ENCODE results near the gene GPHN. TPM values are rescaled to one million over a fixed set of nuclear protein-coding genes. Genes with fewer than 3 reads are reported as not detected.
A peak's percentile ranks its signal among the peaks of the same experiment; 100 is the strongest.
"Not testable (repeated sequence)": the region's sequence is repeated elsewhere in the genome, so short reads cannot be mapped to it uniquely, and the experiment has no call there.

The GPHN gene
- total RNA-seq, 6 experiments from 2014 or later, result 21.2 to 81.7 (median 40.2) TPM

DNA sequence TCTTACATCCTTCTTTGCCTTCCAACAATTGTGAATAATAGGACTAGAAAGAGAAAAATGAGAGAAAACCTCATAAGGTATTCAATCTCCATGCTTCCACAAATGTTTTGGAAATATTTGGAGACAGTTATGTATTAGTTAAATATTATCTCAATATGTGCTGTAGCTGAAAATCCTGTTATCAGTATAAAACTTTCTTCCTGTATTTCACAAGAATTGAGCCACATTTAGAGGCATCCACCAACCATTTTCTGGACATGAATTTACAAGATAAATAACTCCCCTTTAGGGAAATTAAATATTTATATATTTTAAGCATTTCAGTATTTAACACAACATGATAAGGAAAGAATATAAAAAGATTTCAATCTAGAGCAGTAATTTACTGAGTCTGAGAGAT is 200.3 kb downstream of the GPHN start:
- Histone ChIP-seq H3K36me3 (no peaks in the 10 kb centered on the region), H3K9me3 (no peaks in the 10 kb centered on the region), H3K4me1 (peaks cover 0 to 7% (median 0%) of the 10 kb centered on the region in 4 donors), H3K4me3 (no peak overlapping the region), H3K27ac (no peak overlapping the region), H3K27me3 (no peaks in the 10 kb centered on the region)
- DNase-seq (no peak), ATAC-seq (peak in 3 of 4 donors; percentile 34 to 57 (median 50))
- intact Hi-C loops (cut with DNase I), result no loop called here
- TF ChIP-seq POLR2A (IDR thresholded peaks at IDR 0.05), result no peak
- TF ChIP-seq, protein P1, sequence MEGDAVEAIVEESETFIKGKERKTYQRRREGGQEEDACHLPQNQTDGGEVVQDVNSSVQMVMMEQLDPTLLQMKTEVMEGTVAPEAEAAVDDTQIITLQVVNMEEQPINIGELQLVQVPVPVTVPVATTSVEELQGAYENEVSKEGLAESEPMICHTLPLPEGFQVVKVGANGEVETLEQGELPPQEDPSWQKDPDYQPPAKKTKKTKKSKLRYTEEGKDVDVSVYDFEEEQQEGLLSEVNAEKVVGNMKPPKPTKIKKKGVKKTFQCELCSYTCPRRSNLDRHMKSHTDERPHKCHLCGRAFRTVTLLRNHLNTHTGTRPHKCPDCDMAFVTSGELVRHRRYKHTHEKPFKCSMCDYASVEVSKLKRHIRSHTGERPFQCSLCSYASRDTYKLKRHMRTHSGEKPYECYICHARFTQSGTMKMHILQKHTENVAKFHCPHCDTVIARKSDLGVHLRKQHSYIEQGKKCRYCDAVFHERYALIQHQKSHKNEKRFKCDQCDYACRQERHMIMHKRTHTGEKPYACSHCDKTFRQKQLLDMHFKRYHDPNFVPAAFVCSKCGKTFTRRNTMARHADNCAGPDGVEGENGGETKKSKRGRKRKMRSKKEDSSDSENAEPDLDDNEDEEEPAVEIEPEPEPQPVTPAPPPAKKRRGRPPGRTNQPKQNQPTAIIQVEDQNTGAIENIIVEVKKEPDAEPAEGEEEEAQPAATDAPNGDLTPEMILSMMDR (IDR thresholded peaks at IDR 0.05), result no peak

DNA sequence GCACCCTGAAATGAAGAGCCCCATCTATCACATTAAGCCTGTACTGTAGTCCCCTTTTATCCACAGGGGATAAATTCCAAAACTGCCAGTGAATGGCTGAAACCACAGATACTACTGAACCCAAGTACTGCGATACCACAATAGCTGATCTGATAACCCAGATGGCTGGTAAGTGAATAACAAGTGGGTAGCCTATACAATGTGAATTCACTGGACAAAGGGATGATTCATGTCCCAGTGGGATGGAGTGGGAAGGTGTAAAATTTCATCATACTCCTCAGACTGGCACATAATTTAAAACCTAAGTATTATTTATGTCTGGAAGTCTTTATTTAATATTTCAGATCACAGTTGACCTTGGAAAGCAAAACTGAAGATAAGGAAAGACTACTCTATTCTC is 201.3 kb downstream of the GPHN start:
- no peak for ATAC-seq
- no peak for TF ChIP-seq POLR2A (IDR thresholded peaks at IDR 0.05)
- TF ChIP-seq, protein P1 (IDR thresholded peaks at IDR 0.05), result no peak
- Histone ChIP-seq H3K36me3 (no peaks in the 10 kb centered on the region), H3K4me3 (no peak overlapping the region), H3K27ac (no peak overlapping the region), H3K9me3 (no peaks in the 10 kb centered on the region), H3K27me3 (no peaks in the 10 kb centered on the region), H3K4me1 (peaks cover 0 to 7% (median 0%) of the 10 kb centered on the region in 4 donors)
- WGBS (ENCODE audit: insufficient coverage, low coverage, low lambda C conversion rate, missing lambda C conversion rate), result no CpG with 5 or more reads among the region's 1 CpG
- intact Hi-C loops (cut with DNase I), result no loop called here
- DNase-seq, result no peak

DNA sequence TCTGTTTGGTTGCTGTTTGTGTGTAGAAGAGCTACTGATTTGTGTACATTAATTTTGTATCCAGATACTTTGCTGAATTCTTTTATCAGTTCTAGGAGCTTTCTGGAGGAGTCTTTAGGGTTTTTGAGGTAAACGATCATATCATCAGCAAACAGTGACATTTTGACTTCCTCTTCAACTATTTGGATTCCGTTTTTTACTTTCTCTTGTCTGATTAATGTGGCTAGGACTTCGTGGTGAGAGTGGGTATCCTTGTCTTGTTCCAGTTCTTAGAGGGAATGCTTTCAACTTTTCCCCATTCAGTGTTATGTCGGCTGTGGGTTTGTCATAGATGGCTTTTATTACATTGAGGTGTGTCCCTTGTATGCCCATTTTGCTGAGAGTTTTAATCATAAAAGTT is 206.3 kb downstream of the GPHN start:
- H3K4me3 ChIP-seq; H3K27ac ChIP-seq; intact Hi-C loops (cut with DNase I); ATAC-seq; H3K4me1 ChIP-seq; H3K36me3 ChIP-seq; H3K27me3 ChIP-seq; H3K9me3 ChIP-seq; DNase-seq: not testable (repeated sequence)
- 44% methylated on average over 4 of the region's 4 CpGs for WGBS (ENCODE audit: insufficient coverage, low coverage, low lambda C conversion rate, missing lambda C conversion rate)

DNA sequence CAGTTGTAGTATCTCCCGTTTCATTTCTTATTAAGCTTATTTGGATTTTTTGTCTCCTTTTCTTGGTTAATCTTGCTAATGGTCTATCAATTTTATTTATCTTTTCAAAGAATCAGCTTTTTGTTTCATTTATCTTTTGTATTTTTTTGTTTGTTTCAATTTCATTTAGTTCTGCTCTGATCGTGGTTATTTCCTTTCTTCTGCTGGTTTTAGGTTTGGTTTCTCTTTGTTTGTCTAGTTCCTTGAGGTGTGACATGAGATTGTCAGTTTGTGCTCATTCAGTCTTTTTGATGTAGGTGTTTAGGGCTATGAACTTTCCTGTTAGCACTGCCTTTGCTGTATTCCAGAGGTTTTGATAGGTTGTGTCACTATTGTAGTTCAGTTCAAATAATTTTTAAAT is 207.4 kb downstream of the GPHN start:
- ATAC-seq; H3K27me3 ChIP-seq; intact Hi-C loops (cut with DNase I); H3K27ac ChIP-seq; H3K9me3 ChIP-seq; H3K36me3 ChIP-seq; H3K4me3 ChIP-seq; H3K4me1 ChIP-seq; DNase-seq: not testable (repeated sequence)
- WGBS (ENCODE audit: insufficient coverage, low coverage, low lambda C conversion rate, missing lambda C conversion rate), result 85% methylated on average over 2 of the region's 2 CpGs

DNA sequence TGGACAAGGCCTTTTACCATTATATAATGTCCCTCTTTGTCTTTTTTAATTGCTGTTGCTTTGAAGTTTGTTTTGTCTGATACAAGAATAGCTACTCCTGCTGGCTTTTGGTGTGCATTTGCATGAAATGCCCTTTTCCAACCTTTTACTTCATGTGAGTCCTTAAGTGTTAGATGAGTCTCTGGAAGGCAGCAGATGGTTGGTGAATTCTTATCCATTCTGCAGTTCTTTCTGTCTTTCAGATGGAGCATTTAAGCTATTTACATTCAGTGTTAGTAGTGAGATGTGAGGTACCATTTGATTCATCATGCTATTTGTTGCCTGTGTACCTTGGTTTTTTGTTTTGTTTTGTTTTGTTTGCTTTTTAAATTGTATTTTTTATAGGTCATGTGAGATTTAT is 208.3 kb downstream of the GPHN start:
- no peaks in the 10 kb centered on the region for H3K27me3 ChIP-seq
- no peaks in the 10 kb centered on the region for H3K4me1 ChIP-seq
- H3K9me3 ChIP-seq, result no peaks in the 10 kb centered on the region
- H3K36me3 ChIP-seq, result no peaks in the 10 kb centered on the region
- intact Hi-C loops (cut with DNase I), result no loop called here
- no peak for ATAC-seq
- H3K27ac ChIP-seq, result no peak overlapping the region
- DNase-seq, result no peak
- TF ChIP-seq POLR2A (IDR thresholded peaks at IDR 0.05), result no peak
- TF ChIP-seq, protein P1 (IDR thresholded peaks at IDR 0.05), result no peak
- H3K4me3 ChIP-seq, result no peak overlapping the region

DNA sequence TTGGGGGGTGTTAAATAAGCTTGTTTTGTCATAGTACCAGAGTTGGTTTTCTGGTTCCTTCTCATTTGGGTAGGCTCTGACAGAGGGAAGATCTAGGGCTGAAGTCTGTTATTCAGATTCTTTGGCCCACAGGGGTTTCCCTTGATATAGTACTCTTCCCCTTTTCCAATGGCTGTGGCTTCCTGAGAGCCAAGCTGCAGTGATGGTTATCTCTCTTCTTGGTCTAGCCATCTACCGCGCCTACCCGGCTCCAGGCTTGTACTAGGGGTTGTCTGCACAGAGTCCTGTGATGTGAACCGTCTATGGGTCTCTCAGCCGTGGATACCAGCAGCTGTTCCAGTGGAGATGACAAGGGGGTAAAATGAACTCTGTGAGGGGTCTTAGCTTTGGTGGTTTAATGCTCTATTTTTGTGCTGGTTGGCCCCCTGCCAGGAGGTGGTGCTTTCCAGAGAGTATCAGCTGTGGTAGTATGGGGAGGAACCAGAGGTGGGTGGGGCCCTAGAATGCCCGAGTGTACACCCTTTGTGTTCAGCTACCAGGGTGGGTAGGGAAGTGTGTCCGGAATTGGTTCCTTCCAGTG is 209.7 kb downstream of the GPHN start:
- 69% methylated on average over 4 of the region's 7 CpGs for WGBS (ENCODE audit: insufficient coverage, low coverage, low lambda C conversion rate, missing lambda C conversion rate)
- intact Hi-C loops (cut with DNase I), result no loop called here
- TF ChIP-seq, protein P1 (IDR thresholded peaks at IDR 0.05), result no peak
- TF ChIP-seq POLR2A (IDR thresholded peaks at IDR 0.05), result no peak
- no peaks in the 10 kb centered on the region for H3K9me3 ChIP-seq
- ATAC-seq, result no peak
- no peaks in the 10 kb centered on the region for H3K36me3 ChIP-seq
- no peaks in the 10 kb centered on the region for H3K27me3 ChIP-seq
- H3K4me1 ChIP-seq, result no peaks in the 10 kb centered on the region
- no peak for DNase-seq
- H3K27ac ChIP-seq, result no peak overlapping the region
- H3K4me3 ChIP-seq, result no peak overlapping the region

Data from right lobe of liver (tissue), 6 donors.